Measurements from ENCODE around the gene TPRA1.

TPRA1 gene

GRCh38 chr3:127593178-127593577, 2.6 kb upstream of the TPRA1 start:
- DNase-seq: no peak

- peak in 3 of 56 donors; percentile 36 to 68 (median 57) for DNase-seq
Measured at GRCh38 chr3:127590282-127590592, 296 bp downstream of the TPRA1 start.

- peak in 9 of 56 donors; percentile 12 to 48 (median 31) for DNase-seq
Measured at GRCh38 chr3:127589600-127590281, 792 bp downstream of the TPRA1 start.

- DNase-seq: no peak
Measured at GRCh38 chr3:127588806-127589577, 1.5 kb downstream of the TPRA1 start.

- no peak for DNase-seq
Measured at GRCh38 chr3:127587876-127588275, 2.7 kb downstream of the TPRA1 start.

GRCh38 chr3:127585813-127586413, 4.6 kb downstream of the TPRA1 start:
- no peak for DNase-seq

GRCh38 chr3:127585163-127585812, 5.2 kb downstream of the TPRA1 start:
- DNase-seq: no peak

GRCh38 chr3:127584734-127585133, 5.8 kb downstream of the TPRA1 start:
- DNase-seq: no peak

GRCh38 chr3:127580327-127581060, 10.0 kb downstream of the TPRA1 start:
- DNase-seq: no peak

GRCh38 chr3:127578802-127579201, 11.7 kb downstream of the TPRA1 start:
- no peak for DNase-seq

GRCh38 chr3:127578168-127578567, 12.4 kb downstream of the TPRA1 start:
- DNase-seq: no peak

- no peak for DNase-seq
Measured at GRCh38 chr3:127577448-127577847, 13.1 kb downstream of the TPRA1 start.

- peak in 54 of 56 donors; percentile 38 to 93 (median 75) for DNase-seq
Measured at GRCh38 chr3:127574880-127575878, 15.4 kb downstream of the TPRA1 start.

GRCh38 chr3:127573912-127574311, 16.6 kb downstream of the TPRA1 start:
- no peak for DNase-seq

- no peak for DNase-seq
Measured at GRCh38 chr3:127573401-127573800, 17.1 kb downstream of the TPRA1 start.

- no peak for DNase-seq
Measured at GRCh38 chr3:127572735-127573134, 17.8 kb downstream of the TPRA1 start.

GRCh38 chr3:127572186-127572585, 18.3 kb downstream of the TPRA1 start:
- DNase-seq: no peak

- DNase-seq: no peak
Measured at GRCh38 chr3:127570520-127570919, 20.0 kb downstream of the TPRA1 start.

- no peak for DNase-seq
Measured at GRCh38 chr3:127569160-127569559, 21.4 kb downstream of the TPRA1 start.

GRCh38 chr3:127568586-127568985, 21.9 kb downstream of the TPRA1 start:
- no peak for DNase-seq

All from nucleus accumbens (tissue), 56 donors.